HCT116 (cell line): ENCODE results near the gene KLHDC8B. TPM values are rescaled to one million over a fixed set of nuclear protein-coding genes. Genes with fewer than 3 reads are reported as not detected.

ENCODE experiments used
- ATAC-seq: fragments of 200-7000 bp; cut with Tn5 transposase; 2 replicates; pipeline ENCODE4 v1.9.1; 2020; ENCODE audit warnings: mild to moderate bottlenecking, moderate library complexity
- BruUV-seq: library from RNA; stranded (reverse); fragments of 400-500 nt; replicated peaks from 2 replicates; lab custom pipeline; 2021; lab: Mats Ljungman, UMichigan
- CTCF ChIA-PET: fragments of 300-600 bp; sonication (Branson Sonifier 250); formaldehyde crosslinking; loops from one replicate; lab custom pipeline; 2021; ENCODE audit warnings: antibody characterized with exemption; lab: Charles Lee
- POLR2A ChIA-PET: fragments of 300-600, 350-600 bp; sonication (Branson Sonifier 250); formaldehyde crosslinking; loops from one replicate; lab custom pipeline; 2021; ENCODE audit warnings: antibody characterized with exemption; lab: Charles Lee
- RAD21 ChIA-PET, 2 experiments: fragments of 300-600 bp; sonication (Branson Sonifier 250); formaldehyde crosslinking; loops; one replicate each; lab custom pipeline; 2023; ENCODE audit warnings: low total read pairs in 2 of 2; ENCODE audit not compliant: uncharacterized antibody in 2 of 2, unreplicated experiment in 2 of 2, low non-redundant PET in 1 of 2; lab: Charles Lee
- DNase-seq: peaks from one replicate; pipeline ENCODE4 v3.0.0-alpha.2; 2010; ENCODE audit warnings: low read depth, low spot score
- H2AFZ ChIP-seq: fragments of 200-600 bp; shearing (Covaris generic), sonication (generic); 2 replicates; pipeline ENCODE4 v1.6.1; 2017; ENCODE audit warnings: low read depth, mixed run types, mixed read lengths, antibody characterized with exemption, low read length; ENCODE audit not compliant: poor library complexity, severe bottlenecking
- H3K27ac ChIP-seq: 2 replicates; pipeline ENCODE4 v1.5.1; 2012; ENCODE audit warnings: low read depth, low read length
- H3K27me3 ChIP-seq: fragments of 200-600 bp; sonication (generic); 2 replicates; pipeline ENCODE4 v1.6.1; 2016; ENCODE audit warnings: mixed run types, low read length, mixed read lengths; ENCODE audit not compliant: insufficient read depth
- H3K36me3 ChIP-seq, 2 experiments: fragments of 200-500 bp in 1 of 2; fragments of 200-600 bp in 1 of 2; sonication (Bioruptor generic) in 1 of 2; sonication (generic) in 1 of 2; 2 replicates each; pipeline versions ENCODE4 v1.5.1 to v1.6.1; 2014 to 2016; ENCODE audit warnings: low read length in 2 of 2, inconsistent platforms in 1 of 2, mixed read lengths in 1 of 2, mixed run types in 1 of 2; ENCODE audit not compliant: insufficient read depth in 2 of 2, control insufficient read depth in 1 of 2
- H3K4me1 ChIP-seq, 2 experiments: fragments of 200-600 bp in 1 of 2; sonication (generic) in 1 of 2; 2 replicates each; pipeline versions ENCODE4 v1.5.1 to v1.6.1; 2012 to 2017; ENCODE audit warnings: low read length in 2 of 2, inconsistent platforms in 1 of 2, mild to moderate bottlenecking in 1 of 2, mixed read lengths in 1 of 2, mixed run types in 1 of 2, moderate library complexity in 1 of 2; ENCODE audit not compliant: insufficient read depth in 2 of 2, control insufficient read depth in 1 of 2
- H3K4me2 ChIP-seq: fragments of 200-600 bp; sonication (generic); 2 replicates; pipeline ENCODE4 v1.6.1; 2017; ENCODE audit warnings: mixed run types, low read length, mixed read lengths
- H3K4me3 ChIP-seq, 2 experiments: fragments of 200-600 bp in 1 of 2; sonication (generic) in 1 of 2; replicated peaks in 1 of 2; 2 replicates each; pipeline ENCODE4 v1.5.1; 2011 to 2016; ENCODE audit warnings: low read length in 2 of 2, control low read depth in 1 of 2, low read depth in 1 of 2, mild to moderate bottlenecking in 1 of 2, mixed read lengths in 1 of 2, mixed run types in 1 of 2
- H3K79me2 ChIP-seq: fragments of 200-600 bp; sonication (generic); 2 replicates; pipeline ENCODE4 v1.6.1; 2017; ENCODE audit warnings: mild to moderate bottlenecking, mixed run types, low read length, moderate library complexity, mixed read lengths; ENCODE audit not compliant: insufficient read depth
- H3K9ac ChIP-seq: fragments of 200-600 bp; sonication (generic); 2 replicates; pipeline ENCODE4 v1.6.1; 2016; ENCODE audit warnings: low read length, mixed read lengths
- H3K9me2 ChIP-seq: fragments of 200-600 bp; sonication (generic), shearing (Covaris generic); 2 replicates; pipeline ENCODE4 v1.6.1; 2017; ENCODE audit warnings: mixed run types, mild to moderate bottlenecking, moderate library complexity; ENCODE audit not compliant: insufficient read depth
- H3K9me3 ChIP-seq, 2 experiments: fragments of 200-500 bp in 1 of 2; fragments of 200-600 bp in 1 of 2; sonication (Bioruptor generic) in 1 of 2; sonication (generic) in 1 of 2; 2 replicates each; pipeline ENCODE4 v1.6.1; 2014 to 2017; ENCODE audit warnings: low read length in 2 of 2, mixed read lengths in 2 of 2, inconsistent platforms in 1 of 2, low read depth in 1 of 2, mild to moderate bottlenecking in 1 of 2, mixed run types in 1 of 2, moderate library complexity in 1 of 2; ENCODE audit not compliant: control insufficient read depth in 1 of 2, insufficient read depth in 1 of 2
- H4K20me1 ChIP-seq: fragments of 200-600 bp; sonication (generic), shearing (Covaris generic); 2 replicates; pipeline ENCODE4 v1.6.1; 2017; ENCODE audit warnings: mixed run types, mild to moderate bottlenecking, moderate library complexity; ENCODE audit not compliant: insufficient read depth
- EGR1 ChIP-seq: IDR thresholded peaks from 2 replicates; pipeline ENCODE4 v1.6.1; 2012; ENCODE audit warnings: low read depth
- EZH2 ChIP-seq: fragments of 200-600 bp; sonication (generic); IDR thresholded peaks from 2 replicates; pipeline ENCODE4 v1.6.1; 2017; ENCODE audit warnings: antibody characterized with exemption, mixed run types
- EZH2phosphoT487 ChIP-seq: fragments of 200-600 bp; IDR thresholded peaks from 2 replicates; pipeline ENCODE4 v1.6.1; 2018; ENCODE audit warnings: antibody characterized with exemption, borderline replicate concordance
- FOSL1 ChIP-seq: IDR thresholded peaks from 2 replicates; pipeline ENCODE4 v1.6.1; 2012; ENCODE audit warnings: low read depth
- POLR2A ChIP-seq: IDR thresholded peaks from 2 replicates; pipeline ENCODE4 v1.7.0; 2011; ENCODE audit warnings: borderline replicate concordance; ENCODE audit not compliant: insufficient read depth, insufficient read length; ENCODE audit errors: extremely low read depth
- POLR2AphosphoS5 ChIP-seq: IDR thresholded peaks from 2 replicates; pipeline ENCODE4 v1.6.1; 2011; ENCODE audit warnings: mild to moderate bottlenecking, low read depth, low read length, moderate library complexity
- RAD21 ChIP-seq: IDR thresholded peaks from 2 replicates; pipeline ENCODE4 v1.6.1; 2012; ENCODE audit warnings: low read depth, mild to moderate bottlenecking
- REST ChIP-seq: IDR thresholded peaks from 2 replicates; pipeline ENCODE4 v1.6.1; 2012; ENCODE audit warnings: low read depth
- SIN3A ChIP-seq: IDR thresholded peaks from 2 replicates; pipeline ENCODE4 v1.6.1; 2012; ENCODE audit warnings: low read depth
- SRF ChIP-seq: IDR thresholded peaks from 2 replicates; pipeline ENCODE4 v1.6.1; 2012; ENCODE audit warnings: low read depth
- YY1 ChIP-seq: IDR thresholded peaks from 2 replicates; pipeline ENCODE4 v1.6.1; 2011; ENCODE audit warnings: low read length, low read depth, moderate library complexity, mild to moderate bottlenecking; ENCODE audit not compliant: insufficient replicate concordance; ENCODE audit errors: extremely low read depth
- ZNF274 ChIP-seq: fragments of 200-500 bp; sonication (Bioruptor generic); IDR thresholded peaks from 2 replicates; pipeline ENCODE4 v1.6.1; 2014; ENCODE audit warnings: mild to moderate bottlenecking, low read depth, low read length, inconsistent platforms
- intact Hi-C: fragments of 100-400 bp; cut with micrococcal nuclease; formaldehyde crosslinking; loops from 2 replicates; pipeline ENCODE4 v1.10.0; 2022
- total RNA-seq: library from RNA; stranded (reverse); gene quantifications from one replicate; pipeline ENCODE4 v1.2.1, GENCODE V29; 2021; ENCODE audit not compliant: unreplicated experiment
- TF ChIP-seq, protein P1 (sequence below), 3 experiments: fragments of 200-600 bp in 1 of 3; sonication (generic) in 1 of 3; IDR thresholded peaks in 2 of 3; conservative IDR thresholded peaks in 1 of 3; 2 replicates each; pipeline ENCODE4 v1.5.1; 2012 to 2017; ENCODE audit warnings: low read depth in 2 of 3, low read length in 2 of 3, antibody characterized with exemption in 1 of 3, borderline replicate concordance in 1 of 3, control low read depth in 1 of 3, mild to moderate bottlenecking in 1 of 3, mixed read lengths in 1 of 3, mixed run types in 1 of 3, moderate library complexity in 1 of 3; ENCODE audit not compliant: insufficient read depth in 1 of 3
- TF ChIP-seq, protein P2 (sequence below): IDR thresholded peaks from 2 replicates; pipeline ENCODE4 v1.6.1; 2011; ENCODE audit warnings: mild to moderate bottlenecking, low read length, moderate library complexity; ENCODE audit not compliant: insufficient replicate concordance; ENCODE audit errors: extremely low read depth

KLHDC8B gene
- total RNA-seq, 1 experiment from 2014 or later: 10.4 TPM

DNA sequence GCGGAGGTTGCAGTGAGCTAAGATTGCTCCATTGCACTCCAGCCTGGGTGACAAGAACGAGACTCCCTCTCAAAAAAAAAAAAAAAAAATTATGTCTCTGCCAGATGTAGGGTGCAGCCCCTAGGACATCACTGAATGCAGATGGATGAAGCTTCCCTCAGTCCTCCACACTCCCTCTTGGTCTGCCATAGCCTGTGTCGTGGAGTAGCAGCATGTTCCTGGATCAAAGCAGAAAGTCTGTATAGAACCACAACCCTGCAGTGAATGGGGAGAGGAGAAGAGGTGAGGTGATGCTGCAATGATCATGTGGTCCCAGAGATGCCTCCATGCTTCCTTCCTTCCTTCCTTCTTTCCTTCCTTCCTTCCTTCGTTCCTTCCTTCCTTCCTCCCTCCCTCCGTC, 23.2 kb upstream of the KLHDC8B start:
- no peak for DNase-seq
- H3K4me3 ChIP-seq: no peak overlapping the region
- ChIA-PET POLR2A (no interaction called here), RAD21 (no interaction called here), CTCF (no interaction called here)
- H3K27me3 ChIP-seq: no peaks in the 10 kb centered on the region
- no peaks in the 10 kb centered on the region for H3K36me3 ChIP-seq
- H4K20me1 ChIP-seq: no peaks in the 10 kb centered on the region
- no peak overlapping the region for H3K9ac ChIP-seq
- no peaks in the 10 kb centered on the region for H3K79me2 ChIP-seq
- no TSS peak for BruUV-seq
- H3K9me2 ChIP-seq: no peaks in the 10 kb centered on the region
- no peak overlapping the region for H3K4me2 ChIP-seq
- intact Hi-C loops: no loop called here
- no peaks in the 10 kb centered on the region for H3K4me1 ChIP-seq
- H2AFZ ChIP-seq: no peak overlapping the region
- no peaks in the 10 kb centered on the region for H3K9me3 ChIP-seq
- ATAC-seq: no peak
- TF ChIP-seq, protein P1, sequence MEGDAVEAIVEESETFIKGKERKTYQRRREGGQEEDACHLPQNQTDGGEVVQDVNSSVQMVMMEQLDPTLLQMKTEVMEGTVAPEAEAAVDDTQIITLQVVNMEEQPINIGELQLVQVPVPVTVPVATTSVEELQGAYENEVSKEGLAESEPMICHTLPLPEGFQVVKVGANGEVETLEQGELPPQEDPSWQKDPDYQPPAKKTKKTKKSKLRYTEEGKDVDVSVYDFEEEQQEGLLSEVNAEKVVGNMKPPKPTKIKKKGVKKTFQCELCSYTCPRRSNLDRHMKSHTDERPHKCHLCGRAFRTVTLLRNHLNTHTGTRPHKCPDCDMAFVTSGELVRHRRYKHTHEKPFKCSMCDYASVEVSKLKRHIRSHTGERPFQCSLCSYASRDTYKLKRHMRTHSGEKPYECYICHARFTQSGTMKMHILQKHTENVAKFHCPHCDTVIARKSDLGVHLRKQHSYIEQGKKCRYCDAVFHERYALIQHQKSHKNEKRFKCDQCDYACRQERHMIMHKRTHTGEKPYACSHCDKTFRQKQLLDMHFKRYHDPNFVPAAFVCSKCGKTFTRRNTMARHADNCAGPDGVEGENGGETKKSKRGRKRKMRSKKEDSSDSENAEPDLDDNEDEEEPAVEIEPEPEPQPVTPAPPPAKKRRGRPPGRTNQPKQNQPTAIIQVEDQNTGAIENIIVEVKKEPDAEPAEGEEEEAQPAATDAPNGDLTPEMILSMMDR (IDR thresholded peaks at IDR 0.05 in 2 of 3, conservative IDR thresholded peaks at IDR 0.05 in 1 of 3; ENCODE audit: borderline replicate concordance in 1 of 3, insufficient read depth in 1 of 3, low read depth in 2 of 3, low read length in 2 of 3): no peak
- no peak for TF ChIP-seq SRF
- TF ChIP-seq EZH2: no peak
- TF ChIP-seq ZNF274: no peak
- TF ChIP-seq, protein P2, sequence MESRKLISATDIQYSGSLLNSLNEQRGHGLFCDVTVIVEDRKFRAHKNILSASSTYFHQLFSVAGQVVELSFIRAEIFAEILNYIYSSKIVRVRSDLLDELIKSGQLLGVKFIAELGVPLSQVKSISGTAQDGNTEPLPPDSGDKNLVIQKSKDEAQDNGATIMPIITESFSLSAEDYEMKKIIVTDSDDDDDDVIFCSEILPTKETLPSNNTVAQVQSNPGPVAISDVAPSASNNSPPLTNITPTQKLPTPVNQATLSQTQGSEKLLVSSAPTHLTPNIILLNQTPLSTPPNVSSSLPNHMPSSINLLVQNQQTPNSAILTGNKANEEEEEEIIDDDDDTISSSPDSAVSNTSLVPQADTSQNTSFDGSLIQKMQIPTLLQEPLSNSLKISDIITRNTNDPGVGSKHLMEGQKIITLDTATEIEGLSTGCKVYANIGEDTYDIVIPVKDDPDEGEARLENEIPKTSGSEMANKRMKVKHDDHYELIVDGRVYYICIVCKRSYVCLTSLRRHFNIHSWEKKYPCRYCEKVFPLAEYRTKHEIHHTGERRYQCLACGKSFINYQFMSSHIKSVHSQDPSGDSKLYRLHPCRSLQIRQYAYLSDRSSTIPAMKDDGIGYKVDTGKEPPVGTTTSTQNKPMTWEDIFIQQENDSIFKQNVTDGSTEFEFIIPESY: no peak
- TF ChIP-seq POLR2AphosphoS5: no peak
- TF ChIP-seq SIN3A: no peak
- no peak for TF ChIP-seq EZH2phosphoT487
- TF ChIP-seq EGR1: no peak
- no peak for TF ChIP-seq FOSL1
- TF ChIP-seq RAD21: no peak
- TF ChIP-seq YY1: no peak
- no peak for TF ChIP-seq POLR2A
- TF ChIP-seq REST: no peak
- H3K27ac ChIP-seq: no peak overlapping the region
